Ammon's horn (tissue), 1 donor: ENCODE results near the gene COL11A1.
"Not testable (repeated sequence)": the region's sequence is repeated elsewhere in the genome, so short reads cannot be mapped to it uniquely, and the experiment has no call there.

Experiments used
- DNase-seq: peaks from one replicate; pipeline ENCODE4 v3.0.0-alpha.2; 2016; ENCODE audit warnings: low spot score

COL11A1 gene

DNA sequence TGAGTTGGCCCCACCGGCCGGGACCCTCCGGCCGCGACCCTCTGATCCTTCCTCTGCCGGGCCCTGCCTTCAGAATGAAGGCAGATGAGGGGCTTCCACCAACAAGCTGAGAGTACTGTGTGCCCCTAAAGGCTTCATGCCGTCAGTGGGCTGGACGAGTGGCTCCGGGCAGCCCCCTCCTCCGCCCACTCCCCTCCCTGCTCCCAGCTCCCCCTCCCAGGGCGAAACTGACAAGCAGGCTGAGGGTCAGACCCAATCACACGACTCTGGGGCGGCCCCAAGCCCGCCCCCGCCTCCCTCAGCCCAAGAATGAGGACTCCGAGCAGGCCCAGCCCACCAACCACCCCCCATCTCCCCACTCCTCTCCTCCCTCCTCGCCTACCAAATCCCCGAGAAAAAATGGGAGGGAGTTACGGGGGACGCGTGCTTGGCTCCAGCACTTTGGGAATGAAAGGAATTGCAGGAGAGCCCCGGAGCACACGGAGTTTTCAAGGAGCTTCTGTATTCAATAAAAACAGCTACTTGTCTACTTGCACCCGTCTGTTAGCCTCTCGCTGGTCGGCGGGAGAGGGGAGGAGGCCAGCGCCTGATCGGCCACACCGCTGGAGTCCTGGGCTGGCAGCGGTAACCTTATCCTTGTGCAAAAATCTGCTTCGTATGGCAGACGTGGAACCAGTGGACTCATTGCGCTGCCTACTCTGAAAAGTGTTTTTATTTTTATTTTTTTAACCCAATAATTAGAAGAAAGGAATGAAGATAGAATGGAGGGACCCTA is at the start of gene COL11A1:
Gene COL11A1 (minus strand): TSS at position 147 of the 775 bp plus-strand sequence. CDS start 344 bp downstream, outside the sequence.
- peak; percentile 57 for DNase-seq

GRCh38 chr1:103156966-103157365 is 48.6 kb upstream of the COL11A1 start:
- DNase-seq: no peak

DNA sequence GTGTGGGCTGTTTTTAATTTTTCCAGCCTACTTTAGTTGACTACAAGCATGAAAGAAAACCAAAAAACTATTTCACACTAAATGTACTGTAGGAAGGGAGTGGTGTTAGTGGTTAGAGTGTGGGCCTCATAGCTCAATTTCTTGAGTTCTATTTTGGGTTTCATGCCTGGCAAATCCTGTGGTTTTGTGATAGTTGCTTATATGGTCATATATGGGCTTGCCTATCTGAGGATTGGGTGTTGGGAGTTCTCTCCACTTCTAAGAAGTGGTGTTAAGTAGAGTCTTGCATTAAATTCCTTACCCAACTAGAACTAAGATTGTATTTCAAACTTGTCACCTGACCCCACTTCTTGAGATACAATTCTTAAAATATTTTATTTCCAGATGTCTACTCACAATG is 37.8 kb upstream of the COL11A1 start:
- no peak for DNase-seq

- no peak for DNase-seq
Measured at GRCh38 chr1:103145449-103145848, 37.1 kb upstream of the COL11A1 start.

GRCh38 chr1:103144681-103145080 is 36.4 kb upstream of the COL11A1 start:
- no peak for DNase-seq

DNA sequence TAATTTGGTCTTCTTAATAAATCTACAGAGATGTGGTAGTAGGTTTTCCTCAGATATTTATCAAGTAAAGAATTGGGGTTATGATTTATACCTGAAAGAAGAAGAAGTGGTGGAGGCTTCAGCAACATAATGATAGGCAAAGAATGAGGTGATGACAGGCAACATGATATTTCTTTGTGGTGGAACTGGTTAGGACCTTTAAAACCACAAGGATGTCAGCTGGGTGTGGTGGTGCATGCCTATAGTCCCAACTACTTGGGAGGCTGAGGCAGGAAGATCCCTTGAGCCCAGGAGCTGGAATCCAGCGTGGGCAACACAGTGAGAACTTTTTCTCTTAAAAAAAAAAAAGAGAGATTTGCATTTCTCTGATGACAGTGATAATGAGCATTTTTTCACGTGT is 34.1 kb upstream of the COL11A1 start:
- DNase-seq: no peak

GRCh38 chr1:103129796-103130195 is 21.5 kb upstream of the COL11A1 start:
- DNase-seq: no peak

DNA sequence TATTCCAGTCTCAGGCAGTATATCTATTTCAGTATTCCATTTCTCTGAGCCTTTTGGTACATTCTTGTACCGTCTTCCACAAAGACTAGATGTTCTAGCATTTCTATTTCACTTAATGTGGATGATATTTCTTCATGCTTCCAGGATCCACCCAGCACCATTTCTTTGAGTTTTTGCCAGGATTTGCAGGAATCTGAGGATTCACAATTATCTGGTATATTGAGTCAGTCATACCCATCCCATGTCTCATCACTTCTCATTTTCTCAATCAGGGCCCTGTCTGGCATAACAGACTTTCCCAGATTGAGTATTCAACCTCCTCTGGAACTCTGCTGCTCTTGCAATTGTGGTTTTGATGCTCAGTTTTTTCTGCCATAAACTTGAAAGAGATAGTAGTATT is 20.9 kb upstream of the COL11A1 start:
- DNase-seq: no peak

DNA sequence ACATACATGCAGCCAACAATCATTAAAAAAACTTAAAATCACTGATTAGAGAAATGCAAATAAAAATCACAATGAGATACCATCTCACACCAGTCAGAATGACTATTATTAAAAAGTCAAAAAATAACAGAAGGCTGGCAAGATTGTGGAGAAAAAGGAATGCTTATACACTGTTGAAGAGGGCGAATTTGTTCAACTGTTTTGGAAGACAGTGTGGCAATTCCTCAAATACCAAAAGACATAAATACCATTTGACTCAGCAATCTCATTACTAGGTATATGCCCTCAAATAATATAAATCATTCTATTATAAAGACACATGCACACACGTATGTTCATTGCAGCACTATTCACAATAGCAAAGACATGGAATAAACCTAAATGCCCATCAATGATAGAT is 19.9 kb upstream of the COL11A1 start:
- DNase-seq: not testable (repeated sequence)

- no peak for DNase-seq
Measured at GRCh38 chr1:103125219-103125618, 16.9 kb upstream of the COL11A1 start.

DNA sequence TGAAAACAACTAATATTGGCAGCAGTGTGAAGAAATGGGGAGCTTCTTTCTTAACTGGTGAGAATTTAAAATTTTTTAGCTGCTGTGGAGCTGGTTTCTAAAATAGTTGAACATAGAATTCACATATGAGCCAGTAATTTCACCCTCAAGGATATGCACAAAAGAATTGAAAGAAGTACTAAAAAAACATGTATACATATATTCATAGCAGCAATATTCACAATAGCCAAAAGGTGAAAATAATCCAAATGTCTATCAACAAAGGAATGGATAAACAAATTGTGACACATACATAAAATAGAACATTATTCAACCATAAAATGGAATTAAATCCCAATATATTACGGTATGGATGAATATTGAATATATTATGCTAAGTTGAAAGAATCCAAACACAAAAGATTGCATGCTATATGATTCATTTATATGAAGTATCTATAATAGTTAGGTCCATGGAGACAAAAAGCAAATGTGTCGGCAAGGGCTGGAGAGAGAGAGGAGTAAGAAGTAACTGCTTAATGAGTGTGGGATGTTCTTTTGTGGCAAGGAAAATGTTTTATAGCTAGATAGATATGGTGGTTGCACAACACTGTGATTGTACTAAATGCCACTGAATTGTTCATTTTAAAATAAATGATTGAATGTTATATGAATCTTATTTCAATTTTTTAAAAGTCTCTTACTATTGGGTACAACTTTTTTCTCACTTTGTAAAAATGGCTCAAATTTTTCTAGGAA is 14.8 kb upstream of the COL11A1 start:
- DNase-seq: no peak

- no peak for DNase-seq
Measured at GRCh38 chr1:103120981-103121380, 12.7 kb upstream of the COL11A1 start.

DNA sequence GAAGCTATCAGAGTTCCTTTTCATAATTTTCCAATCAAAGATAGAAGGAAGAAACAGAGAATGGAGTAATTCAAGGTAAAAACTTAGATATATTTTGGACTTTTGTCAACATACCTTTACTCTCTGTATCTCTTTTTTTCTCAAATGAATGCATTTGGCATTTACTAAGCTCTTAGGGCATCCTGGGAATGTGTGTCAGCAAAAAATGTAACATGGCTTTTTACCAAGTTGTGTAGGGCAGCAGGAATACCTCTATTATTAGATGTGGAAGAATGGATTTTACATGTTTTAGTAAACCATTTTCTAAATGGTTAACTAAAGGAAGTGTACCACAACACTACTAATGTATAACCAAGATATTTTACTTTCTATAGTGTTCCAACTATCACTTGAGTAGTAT is 4.2 kb upstream of the COL11A1 start:
- no peak for DNase-seq

- no peak for DNase-seq
Measured at GRCh38 chr1:103111926-103112325, 3.6 kb upstream of the COL11A1 start.

GRCh38 chr1:103110701-103111100 is 2.4 kb upstream of the COL11A1 start:
- DNase-seq: no peak

GRCh38 chr1:103109311-103109920 is 1.1 kb upstream of the COL11A1 start:
- peak; percentile 17 for DNase-seq

- peak; percentile 7 for DNase-seq
Measured at GRCh38 chr1:103107741-103108375, 464 bp downstream of the COL11A1 start.

GRCh38 chr1:103106426-103107341 is 1.6 kb downstream of the COL11A1 start:
- peak; percentile 58 for DNase-seq

DNA sequence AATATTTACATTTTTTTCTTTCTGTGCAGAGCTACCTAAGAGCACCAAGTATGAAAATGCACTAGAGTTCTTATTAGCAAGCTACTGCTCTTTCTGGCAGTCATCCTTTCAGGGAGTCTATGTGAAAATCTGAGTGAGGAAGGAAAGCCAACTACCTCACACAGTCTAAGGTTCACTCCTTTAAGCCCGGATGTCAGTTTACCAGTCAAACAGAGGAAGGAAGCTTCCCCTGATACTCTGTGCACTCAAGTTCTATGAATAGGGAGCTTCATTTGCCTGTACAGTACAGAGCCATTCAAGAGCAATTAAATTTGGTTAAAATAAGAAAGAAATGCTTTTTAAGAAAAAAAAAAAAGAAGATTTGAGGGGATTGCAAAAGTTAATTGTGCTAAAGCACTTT is 6.9 kb downstream of the COL11A1 start:
- DNase-seq: no peak

DNA sequence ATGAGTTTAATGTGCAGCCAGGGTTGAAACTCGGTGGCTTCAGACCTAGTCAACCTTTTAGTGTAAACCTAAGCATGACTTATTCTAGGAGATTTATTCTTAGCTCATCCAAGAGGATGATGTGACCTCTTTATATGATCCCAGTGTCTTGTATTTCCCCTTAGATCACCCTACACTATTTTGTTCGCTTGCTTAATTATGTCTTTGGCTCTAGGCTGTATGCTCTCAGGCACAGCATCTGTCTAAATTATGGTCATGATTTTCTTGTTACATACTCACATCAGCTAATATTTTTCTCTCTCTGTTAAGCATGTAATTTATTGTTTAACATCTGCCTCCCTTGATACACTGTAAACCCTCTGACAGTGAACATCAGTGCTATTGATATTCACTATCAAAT is 19.1 kb downstream of the COL11A1 start:
- no peak for DNase-seq

DNA sequence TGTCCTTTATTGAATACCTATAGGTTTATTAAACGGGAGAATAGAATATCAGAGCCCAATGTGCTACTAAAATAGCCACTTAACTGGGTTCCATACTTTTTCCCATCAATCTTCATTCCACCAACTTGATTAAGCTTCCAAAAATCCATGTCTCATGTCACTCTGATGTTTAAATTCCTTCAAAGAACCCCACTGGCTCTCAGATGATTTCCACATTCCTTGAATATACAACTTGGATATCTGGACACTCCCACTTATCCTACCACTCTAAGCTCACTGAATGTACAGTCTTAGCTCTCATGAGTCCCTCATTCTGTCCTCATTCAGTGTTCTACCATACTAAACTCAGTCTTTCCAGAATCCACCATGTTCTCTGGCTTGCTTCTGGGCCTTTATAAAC is 21.1 kb downstream of the COL11A1 start:
- DNase-seq: no peak
